ENCODE measurements around the gene FOXO6.

FOXO6 gene

DNA sequence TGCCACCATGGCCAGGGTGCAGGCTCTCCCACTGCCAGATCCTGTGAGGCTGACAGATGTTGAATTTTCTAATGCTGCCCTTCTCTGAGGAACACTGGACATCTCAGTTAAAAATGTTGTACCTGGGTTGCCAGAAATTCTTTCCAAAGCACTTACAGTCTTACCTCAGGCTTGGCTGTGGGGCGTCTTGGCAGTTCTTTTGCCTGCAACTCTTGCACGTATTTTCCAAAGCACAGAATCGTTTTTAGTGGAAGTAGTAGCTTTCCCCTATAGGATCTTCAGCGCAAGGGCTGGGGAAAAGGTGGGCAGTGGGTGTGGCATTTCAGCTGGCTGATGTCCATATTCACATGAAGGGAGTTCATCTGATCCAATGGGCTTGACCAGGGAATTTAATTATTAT is 69.3 kb downstream of the FOXO6 start:
- Histone ChIP-seq H3K4me1 (ENCODE audit: control insufficient read depth in 2 of 2, insufficient read depth in 2 of 2, low read length in 2 of 2) (peaks cover 11 to 17% of the 10 kb centered on the region in 2 donors), H3K4me3 (ENCODE audit: low read length in 2 of 2) (no peak overlapping the region), H3K9me3 (ENCODE audit: control insufficient read depth in 2 of 2, low read length in 2 of 2) (no peaks in the 10 kb centered on the region), H3K9ac (ENCODE audit: low read depth in 1 of 2, low read length in 2 of 2) (no peak overlapping the region), H3K27ac (ENCODE audit: low read depth in 2 of 2, low read length in 2 of 2) (no peak overlapping the region), H3K36me3 (ENCODE audit: control insufficient read depth in 2 of 2, insufficient read depth in 2 of 2, low read length in 2 of 2) (no peaks in the 10 kb centered on the region), H3K27me3 (ENCODE audit: control insufficient read depth in 2 of 2, insufficient read depth in 2 of 2, low read length in 2 of 2) (no peaks in the 10 kb centered on the region)

DNA sequence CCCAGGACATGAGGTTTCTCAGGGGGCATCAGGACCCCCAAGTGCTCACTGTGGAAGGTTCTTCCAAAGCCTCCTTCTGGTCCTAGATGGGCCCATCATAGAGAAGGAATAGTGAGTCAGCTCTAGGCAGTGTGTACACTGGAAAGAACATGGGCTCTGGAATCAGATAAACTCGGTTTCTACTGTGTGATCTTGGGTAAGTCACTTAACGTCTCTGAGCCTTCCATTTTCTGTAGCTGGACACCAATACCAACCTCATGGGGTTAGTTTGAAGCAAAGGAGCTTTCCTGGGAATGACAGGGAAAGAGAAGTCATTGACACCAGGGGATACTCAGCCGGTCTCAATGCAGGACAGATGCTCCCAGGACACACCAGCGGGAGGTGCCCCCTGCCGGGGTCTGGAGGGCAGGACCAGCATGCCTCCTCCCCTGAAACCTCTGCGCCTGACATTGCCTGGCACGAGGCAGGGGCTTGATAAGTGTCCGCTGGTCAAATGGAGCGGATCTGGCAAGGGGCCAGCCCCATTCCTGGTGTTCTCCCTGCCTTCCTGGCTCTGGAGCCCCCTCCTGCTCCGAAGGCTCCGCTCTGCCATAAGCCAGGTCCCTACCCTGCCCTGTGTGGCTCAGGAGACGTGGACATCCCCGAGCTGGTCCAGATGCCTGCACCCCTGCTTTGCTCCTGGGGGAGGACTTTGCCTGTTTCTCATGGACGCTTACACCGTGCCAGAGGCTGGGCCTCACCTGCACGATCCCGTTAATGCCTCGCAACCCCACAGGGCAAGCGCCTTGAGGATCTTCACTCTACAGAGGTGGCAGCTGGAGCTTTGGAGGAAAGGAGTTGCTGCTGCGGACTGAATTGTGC is 70.5 kb downstream of the FOXO6 start:
- Histone ChIP-seq H3K4me1 (ENCODE audit: control insufficient read depth in 2 of 2, insufficient read depth in 2 of 2, low read length in 2 of 2) (peaks cover 11 to 17% of the 10 kb centered on the region in 2 donors), H3K36me3 (ENCODE audit: control insufficient read depth in 2 of 2, insufficient read depth in 2 of 2, low read length in 2 of 2) (no peaks in the 10 kb centered on the region), H3K9ac (ENCODE audit: low read depth in 1 of 2, low read length in 2 of 2) (no peak overlapping the region), H3K27me3 (ENCODE audit: control insufficient read depth in 2 of 2, insufficient read depth in 2 of 2, low read length in 2 of 2) (peaks cover 0 to 5% of the 10 kb centered on the region in 2 donors), H3K27ac (ENCODE audit: low read depth in 2 of 2, low read length in 2 of 2) (no peak overlapping the region), H3K4me3 (ENCODE audit: low read length in 2 of 2) (no peak overlapping the region), H3K9me3 (ENCODE audit: control insufficient read depth in 2 of 2, low read length in 2 of 2) (no peaks in the 10 kb centered on the region)

Data from mucosa of rectum (tissue), 2 donors.